MM.1S (cell line): ENCODE data around the gene HABP4.

Experiments
- CTCF ChIP-seq: fragments of 300-600 bp; sonication (generic); IDR thresholded peaks from 2 replicates; pipeline ENCODE4 v1.5.1; 2016; ENCODE audit warnings: antibody characterized with exemption, low read length, mixed read lengths
- EZH2 ChIP-seq: fragments of 300-600 bp; sonication (generic); optimal IDR thresholded peaks from 2 replicates; pipeline ENCODE3; 2017; ENCODE audit warnings: low read depth, mild to moderate bottlenecking, antibody characterized with exemption, low read length, mixed read lengths
- EZH2phosphoT487 ChIP-seq: fragments of 300-600 bp; sonication (generic); IDR thresholded peaks from 2 replicates; pipeline ENCODE4 v1.6.1; 2018; ENCODE audit warnings: antibody characterized with exemption, low read length

GRCh38 chr9:96440671-96441199, 9.2 kb upstream of the HABP4 start:
- TF ChIP-seq CTCF = no peak
- no peak for TF ChIP-seq EZH2
- TF ChIP-seq EZH2phosphoT487 = no peak
